ENCODE results near the gene DBT.

DNA sequence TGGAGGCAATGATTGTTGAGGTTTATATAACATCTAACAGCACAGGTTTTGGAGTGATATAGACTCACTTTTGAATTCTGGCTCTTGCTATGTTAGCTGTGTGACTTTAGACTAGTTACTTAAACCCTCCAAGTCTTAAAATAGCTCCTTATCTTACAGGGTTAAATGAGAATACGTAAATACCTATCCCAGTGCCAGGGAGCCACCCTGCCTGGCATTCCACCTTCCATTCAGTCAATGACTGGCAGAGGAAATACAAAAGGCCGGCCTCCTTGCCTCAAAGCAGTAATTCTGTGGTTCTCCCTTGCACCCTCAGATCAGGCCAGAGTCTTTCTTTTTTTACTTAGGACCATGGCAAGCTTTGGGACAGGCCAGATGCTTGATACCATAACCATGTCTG is 31.8 kb downstream of the DBT start:
- TF ChIP-seq MXI1 (IDR thresholded peaks at IDR 0.05; ENCODE audit: low read depth, low read length) = no peak
- TF ChIP-seq RAD21 (IDR thresholded peaks at IDR 0.05; ENCODE audit: low read length) = no peak
- TF ChIP-seq EP300 (IDR thresholded peaks at IDR 0.05; ENCODE audit: borderline replicate concordance in 1 of 2, low read depth in 1 of 2, low read length in 1 of 2) = no peak
- no peak for TF ChIP-seq CHD2 (IDR thresholded peaks at IDR 0.05; ENCODE audit: low read length, partially characterized antibody)
- no peak for TF ChIP-seq RCOR1 (IDR thresholded peaks at IDR 0.05; ENCODE audit: low read length)
- TF ChIP-seq, protein P1, sequence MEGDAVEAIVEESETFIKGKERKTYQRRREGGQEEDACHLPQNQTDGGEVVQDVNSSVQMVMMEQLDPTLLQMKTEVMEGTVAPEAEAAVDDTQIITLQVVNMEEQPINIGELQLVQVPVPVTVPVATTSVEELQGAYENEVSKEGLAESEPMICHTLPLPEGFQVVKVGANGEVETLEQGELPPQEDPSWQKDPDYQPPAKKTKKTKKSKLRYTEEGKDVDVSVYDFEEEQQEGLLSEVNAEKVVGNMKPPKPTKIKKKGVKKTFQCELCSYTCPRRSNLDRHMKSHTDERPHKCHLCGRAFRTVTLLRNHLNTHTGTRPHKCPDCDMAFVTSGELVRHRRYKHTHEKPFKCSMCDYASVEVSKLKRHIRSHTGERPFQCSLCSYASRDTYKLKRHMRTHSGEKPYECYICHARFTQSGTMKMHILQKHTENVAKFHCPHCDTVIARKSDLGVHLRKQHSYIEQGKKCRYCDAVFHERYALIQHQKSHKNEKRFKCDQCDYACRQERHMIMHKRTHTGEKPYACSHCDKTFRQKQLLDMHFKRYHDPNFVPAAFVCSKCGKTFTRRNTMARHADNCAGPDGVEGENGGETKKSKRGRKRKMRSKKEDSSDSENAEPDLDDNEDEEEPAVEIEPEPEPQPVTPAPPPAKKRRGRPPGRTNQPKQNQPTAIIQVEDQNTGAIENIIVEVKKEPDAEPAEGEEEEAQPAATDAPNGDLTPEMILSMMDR (IDR thresholded peaks at IDR 0.05) = no peak
- TF ChIP-seq TAF1 (IDR thresholded peaks at IDR 0.05; ENCODE audit: borderline replicate concordance, low read depth, low read length) = no peak

Measured in SK-N-SH (cell line).